DMS153 (cell line): ENCODE measurements around the gene PEA15.

ENCODE experiments used
- DNase-seq: peaks from one replicate; lab custom pipeline; 2025; lab: John Stamatoyannopoulos, UW

PEA15 gene

DNA sequence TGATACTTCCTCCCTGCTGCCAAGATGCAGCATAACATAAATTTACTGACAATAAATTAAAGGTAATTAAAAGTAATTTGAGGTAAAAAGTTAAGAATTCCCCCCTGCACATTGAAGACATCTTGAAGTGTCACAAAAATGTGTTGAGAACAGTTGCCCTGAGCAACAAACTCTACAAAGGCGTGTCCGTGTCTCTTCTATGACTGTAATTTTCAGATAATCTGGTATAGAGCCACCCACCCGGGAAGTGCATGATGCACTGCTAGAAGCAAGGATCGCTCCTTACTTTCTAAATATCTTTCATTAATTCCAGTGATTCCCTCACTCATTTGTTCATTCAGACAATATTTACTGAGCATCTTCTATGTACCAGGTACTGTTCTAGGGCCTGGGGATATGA is 25.8 kb upstream of the PEA15 start:
- DNase-seq = no peak

DNA sequence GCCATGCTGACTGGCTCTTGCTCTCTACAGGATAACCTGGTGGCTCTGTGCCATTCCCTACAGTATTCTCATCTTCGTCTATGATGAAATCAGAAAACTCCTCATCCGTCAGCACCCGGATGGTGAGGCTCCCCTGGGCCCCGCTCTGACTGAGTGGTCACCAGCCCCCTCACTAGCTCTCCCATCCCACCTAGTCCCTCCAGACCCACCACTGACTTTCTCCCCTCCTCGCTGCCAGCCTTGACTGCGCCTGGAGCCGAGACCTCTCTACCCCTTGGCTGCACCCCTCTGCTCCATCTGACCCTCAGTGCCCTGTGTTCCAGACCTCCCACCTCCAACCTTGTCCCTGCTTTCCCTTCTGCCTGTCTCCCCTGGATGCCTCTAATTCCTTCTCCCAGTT is 18.9 kb upstream of the PEA15 start:
- DNase-seq = no peak

DNA sequence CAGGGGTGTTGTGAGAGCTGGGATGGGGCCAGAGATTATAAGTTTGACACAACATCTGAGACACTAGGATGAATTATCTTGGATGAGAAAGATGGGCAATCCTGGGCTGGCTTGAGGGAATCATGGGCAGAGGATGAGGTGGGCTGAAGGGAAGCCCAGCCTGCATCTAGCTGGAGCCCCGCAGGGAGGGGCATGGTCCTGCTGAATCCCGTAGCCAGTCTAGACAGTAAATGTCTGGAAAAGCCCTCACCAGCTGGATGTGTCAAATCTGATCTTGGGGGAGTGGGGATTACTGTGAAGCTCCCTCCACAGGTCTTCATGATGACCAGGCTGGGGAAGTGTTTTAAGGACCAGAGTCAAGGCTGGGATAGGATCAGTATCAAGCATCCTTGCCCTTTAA is 18.5 kb upstream of the PEA15 start:
- no peak for DNase-seq

DNA sequence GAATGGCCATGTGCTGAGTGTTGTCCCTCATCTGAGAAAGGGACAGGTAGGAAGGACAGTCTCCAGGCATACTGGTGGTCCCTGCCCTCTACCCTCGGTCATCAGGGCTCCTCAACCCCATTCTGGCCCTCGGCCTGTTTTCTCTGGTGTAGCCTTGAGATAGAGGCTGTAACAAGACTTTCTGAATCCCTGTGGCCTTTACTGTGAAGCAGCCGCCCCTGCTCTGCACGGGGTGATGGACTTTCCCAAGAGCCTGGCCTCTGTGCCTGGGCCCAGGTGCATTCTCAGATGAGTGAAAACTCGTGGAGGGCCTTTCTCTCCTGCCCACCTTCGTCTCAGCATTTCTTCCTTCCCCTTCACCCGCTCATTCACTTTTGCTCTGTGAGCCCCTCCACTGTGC is 17.8 kb upstream of the PEA15 start:
- no peak for DNase-seq

DNA sequence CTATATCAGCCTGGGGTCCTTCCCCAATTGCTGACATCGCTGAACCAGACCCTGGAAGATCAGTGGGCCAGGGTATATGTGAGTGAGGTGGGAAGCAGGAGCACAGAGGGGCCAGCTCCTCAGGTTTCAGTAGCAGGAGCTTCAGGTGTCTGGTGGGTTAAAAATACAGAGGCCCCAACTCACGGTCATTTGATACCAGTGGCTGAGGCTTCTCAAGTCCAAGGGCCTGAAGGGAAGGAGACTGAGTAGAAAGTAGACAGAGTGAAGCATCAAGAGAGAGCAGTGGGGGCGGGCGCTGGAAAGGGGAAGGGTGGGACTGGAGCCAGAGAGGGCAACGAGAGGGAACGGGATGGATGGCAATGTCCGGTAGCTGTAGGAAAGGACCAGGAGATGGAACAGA is 16.8 kb upstream of the PEA15 start:
- DNase-seq = no peak

DNA sequence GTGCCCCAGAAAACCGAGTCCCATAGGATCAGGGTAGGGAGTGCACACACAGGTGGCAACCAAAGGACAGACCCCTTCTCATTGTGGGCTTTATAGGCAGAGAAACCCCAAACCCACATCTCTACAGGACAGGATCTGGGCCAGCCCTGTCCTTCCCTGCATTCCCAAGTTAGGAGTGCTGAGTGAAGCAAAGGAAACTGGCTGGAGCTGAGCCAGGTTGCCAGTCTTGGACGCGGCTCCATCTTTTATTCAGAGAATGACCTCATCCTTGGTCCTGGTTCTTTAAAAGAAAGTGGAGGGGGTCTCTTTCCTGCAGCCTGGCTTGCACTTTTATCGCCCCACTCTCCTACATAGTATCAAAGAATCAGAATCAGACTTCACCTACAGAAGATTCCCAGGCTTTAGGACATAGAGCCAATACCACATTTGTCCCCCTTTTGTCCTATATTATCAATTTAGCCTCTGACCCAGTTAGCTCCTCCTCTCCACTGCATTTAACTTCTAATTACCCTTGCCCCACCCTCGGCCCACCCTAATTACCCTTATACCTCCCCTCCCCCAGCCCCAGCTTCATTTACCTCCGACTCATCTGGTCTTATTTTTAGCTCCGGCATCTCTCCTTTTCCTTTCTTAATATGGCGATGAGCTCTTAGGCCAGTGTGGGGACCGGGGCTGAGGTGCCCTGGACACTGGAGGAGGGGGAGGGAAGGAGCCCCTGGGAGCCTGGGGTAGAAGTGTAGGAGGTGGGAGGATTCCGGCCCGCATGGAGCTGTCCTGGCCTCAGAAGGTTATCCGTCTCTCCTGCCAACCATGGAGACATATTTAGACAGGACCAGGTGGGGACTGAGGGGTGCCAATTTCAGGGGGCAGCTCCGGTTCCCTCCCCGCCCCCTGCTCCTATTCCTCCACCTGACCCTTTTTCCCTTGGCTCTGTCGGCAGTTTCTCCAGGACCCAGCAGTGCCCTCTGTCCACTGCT is 15.2 kb upstream of the PEA15 start, which contains the start of gene CASQ1:
TSS of gene CASQ1 (plus strand) at position 927 of the 977 bp plus-strand sequence. CDS start 177 bp downstream, outside the sequence.
- DNase-seq = no peak

DNA sequence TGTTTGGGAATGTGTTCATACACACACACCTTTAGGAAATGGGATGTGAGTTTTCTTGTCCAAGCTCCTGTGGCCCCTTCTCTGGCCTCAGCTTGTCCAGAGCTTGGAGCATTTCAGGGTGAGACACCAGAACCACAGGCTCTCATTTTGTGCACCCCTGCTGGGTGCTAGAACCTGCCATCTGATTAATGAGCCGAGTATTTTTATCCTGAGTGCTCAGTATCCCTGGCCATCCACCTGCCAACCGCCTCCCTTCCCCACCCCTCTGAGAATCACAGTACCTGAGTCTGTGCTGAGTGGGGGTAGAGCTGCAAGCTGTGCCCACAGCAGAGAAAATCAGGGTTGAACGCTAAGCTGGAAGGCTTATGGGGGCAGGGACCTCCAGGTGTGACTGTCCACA is 13.4 kb upstream of the PEA15 start:
- no peak for DNase-seq

DNA sequence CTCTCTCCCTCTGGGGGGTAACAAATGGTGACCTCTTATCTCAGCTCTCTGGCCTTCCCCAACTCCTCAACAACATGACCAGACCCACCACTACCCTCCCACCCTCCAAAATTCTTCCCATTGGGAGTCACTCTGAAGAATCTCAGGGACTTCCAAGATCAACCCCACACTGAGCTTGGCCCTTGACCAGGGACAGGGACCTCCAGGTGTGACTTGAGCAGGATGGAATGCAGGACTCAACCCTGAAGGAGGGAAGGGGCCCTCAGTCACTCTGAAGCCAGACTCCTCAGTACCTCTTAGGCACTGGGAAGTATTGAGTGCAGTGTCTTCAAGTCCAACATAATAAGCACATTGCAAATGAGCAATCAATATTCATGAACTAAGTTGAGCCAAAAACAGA is 12.9 kb upstream of the PEA15 start:
- DNase-seq = no peak

DNA sequence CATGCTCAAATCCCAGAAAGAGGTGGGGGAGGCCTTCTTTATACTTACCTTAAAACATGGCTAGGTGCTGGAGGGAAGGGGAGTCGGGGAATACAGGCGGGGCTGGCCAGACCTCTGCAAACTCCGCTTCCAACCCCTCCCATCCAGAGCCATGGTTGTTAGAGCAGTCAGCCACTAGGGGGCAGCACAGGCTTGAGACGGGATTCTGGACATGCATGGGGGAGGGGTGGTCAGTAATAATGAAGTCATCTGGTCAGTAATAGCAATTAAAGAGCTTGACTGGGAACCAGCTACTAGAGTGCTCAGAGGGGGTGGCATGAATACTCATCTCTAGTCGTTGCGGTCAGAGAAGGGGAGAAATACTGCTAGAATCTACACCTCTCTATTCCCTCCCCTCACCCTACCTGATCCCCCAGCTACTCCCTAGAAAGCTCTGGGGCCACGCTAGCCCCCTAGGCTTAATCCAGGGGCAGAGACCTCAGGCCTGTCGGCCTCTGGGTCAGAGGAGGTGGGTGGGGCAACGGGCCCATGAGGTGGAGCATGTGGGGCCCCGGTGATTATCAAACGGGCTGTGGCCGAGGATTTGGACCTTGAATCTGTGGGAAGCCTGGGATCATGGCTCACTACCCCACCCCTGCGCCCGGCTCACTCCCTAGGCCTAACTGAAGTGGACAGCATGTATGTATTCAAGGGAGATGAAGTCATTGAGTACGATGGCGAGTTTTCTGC is 11.9 kb upstream of the PEA15 start:
- peak; percentile 63 for DNase-seq

DNA sequence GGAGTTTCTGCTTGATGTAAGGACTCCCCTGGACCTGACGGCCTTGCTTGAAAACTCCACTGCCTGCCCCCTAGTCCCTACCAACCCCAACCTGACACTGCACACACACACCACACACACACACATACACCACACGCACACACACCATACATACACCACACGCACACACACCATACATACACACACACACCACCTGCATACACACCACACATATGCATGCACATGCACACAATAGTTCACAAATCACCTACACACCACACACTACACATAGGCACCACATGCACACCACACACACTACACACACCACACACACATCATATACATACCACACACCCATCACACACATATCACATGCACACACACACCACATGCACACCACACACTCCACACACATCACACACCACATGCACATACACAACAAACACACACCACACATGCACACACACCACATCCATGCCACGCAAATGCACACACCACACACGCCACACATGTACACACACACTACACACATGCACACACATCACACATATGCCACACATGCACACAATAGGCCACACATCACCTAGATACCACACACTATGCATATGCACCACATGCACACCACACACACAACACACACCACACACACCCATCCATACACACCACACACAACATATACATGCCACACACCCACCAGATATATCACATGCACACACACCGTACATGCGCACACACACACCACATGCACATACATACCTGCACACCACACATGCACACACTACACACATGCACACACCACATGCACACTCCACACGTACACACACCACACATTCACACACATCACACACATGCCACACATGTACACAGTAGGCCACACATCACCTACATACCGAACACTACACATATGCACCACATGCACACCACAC is 11.1 kb upstream of the PEA15 start:
- no peak for DNase-seq

DNA sequence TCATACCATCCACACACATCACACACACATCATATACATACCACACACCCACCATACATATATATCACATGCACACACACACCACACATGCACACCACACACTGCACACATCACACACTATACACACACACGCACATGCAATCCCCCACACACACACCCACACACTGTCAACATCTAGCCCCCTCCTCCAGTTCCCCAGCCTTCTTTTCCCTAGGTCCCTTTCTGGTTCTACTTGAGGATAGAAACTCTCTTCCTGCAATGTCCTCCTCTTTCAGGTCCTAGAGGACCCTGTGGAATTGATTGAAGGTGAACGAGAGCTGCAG is 10.5 kb upstream of the PEA15 start:
- no peak for DNase-seq

DNA sequence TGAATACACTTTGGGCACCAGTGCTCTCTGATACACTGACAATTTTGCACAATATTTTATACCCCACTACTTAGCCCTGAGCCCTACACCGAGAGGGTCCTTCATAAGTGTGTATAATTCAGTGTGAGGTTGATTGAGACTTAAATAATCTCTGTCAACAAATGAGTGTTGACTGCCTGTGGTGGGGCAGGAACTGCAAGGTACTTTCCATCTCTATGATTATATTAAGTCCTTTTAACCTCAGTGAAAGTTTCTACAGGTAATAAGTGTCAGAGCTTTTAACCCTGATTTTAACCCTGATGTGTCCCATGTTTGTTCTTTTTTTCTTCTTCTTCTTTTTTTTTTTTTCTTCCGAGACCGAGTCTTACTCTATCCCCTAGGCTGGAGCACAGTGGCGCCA is 9.0 kb upstream of the PEA15 start:
- DNase-seq = no peak

DNA sequence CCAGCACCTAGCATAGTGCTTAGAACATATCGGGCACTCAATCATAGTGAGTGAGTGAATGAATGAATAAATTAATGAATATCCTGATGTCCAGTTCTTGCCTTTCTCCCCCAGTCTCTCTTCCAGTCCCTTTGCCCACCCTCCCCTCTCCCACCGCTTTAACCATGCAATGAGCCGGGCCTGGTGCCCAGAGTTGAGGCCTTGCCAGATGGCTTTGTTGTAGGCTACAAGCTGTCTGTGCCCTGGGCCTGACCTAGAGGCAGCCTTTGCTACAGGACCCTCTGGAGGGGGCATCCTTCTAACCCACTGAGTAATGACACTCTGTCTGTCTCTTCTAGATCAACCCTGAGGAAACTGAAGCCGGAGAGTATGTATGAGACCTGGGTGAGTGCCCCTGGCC is 8.0 kb upstream of the PEA15 start:
- DNase-seq = no peak

DNA sequence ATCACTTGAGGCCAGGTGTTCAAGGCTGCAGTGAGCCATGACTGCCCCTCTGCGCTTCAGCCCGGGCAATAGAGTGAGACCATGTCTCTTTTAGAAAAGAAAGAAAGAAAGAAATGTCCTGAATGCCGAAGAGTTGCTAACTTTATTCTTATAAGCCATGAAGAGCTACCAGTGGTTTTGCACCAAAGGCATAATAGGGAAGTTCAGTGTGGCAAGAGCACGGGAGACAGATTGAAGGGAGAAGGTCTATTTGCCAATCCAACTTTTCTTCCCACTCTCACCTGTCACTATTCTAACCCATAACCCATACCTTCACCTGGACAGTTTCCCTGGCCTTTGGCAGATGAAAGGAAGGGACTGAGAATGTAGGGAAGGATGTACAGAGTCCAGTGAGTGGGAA is 4.4 kb upstream of the PEA15 start:
- no peak for DNase-seq

DNA sequence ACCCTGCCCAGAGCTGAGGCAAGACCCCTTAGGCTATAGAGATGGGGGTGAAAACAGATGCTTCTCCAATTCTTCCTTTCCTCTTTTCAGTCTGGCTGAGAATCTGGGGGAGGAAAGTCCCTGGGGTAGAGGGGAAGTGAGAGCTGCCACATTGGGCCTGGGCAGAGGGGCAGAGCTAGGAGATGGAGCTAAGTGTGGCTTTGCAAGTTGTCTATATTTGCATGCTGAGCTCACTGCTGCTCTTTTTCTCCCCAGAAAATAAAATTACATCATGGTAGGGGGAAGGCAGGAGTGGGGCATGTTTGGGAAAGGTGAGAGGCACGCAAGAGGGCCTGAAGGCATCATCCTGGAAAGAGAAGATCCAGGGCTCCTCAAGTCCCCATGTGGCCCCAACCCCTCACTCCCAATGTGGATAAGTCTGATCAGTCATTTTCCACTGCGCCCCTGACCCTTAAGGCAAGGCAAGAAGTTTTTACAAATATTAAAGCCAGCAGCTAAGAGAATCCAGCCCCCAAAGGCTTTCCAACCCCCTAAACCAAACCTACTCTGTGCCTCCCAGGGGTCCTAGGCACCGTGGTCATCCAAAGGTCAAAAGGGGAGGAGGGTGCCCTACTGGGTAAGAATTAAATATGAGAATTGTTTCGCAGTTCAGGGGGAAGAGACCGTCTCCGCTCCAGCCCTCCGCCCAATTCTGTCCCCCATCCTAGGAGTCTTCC is 500 bp upstream of the PEA15 start:
- DNase-seq = no peak

DNA sequence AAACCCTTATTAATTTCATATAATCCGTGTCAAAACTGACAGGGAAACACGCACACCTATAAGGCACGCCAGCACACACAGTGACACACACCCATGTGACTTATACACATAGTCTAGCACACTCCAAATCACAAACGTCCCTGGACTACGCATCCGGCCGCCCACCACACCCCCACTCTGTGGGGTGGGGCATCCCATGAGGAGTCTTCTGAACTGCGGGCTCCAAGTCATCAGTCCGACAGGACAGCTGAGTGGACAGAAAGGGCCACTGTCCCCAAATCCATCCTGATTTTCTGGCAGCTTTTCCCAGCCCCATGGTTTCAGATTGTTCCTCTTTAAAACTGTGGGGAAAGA is 829 bp downstream of the PEA15 start:
- DNase-seq = no peak

DNA sequence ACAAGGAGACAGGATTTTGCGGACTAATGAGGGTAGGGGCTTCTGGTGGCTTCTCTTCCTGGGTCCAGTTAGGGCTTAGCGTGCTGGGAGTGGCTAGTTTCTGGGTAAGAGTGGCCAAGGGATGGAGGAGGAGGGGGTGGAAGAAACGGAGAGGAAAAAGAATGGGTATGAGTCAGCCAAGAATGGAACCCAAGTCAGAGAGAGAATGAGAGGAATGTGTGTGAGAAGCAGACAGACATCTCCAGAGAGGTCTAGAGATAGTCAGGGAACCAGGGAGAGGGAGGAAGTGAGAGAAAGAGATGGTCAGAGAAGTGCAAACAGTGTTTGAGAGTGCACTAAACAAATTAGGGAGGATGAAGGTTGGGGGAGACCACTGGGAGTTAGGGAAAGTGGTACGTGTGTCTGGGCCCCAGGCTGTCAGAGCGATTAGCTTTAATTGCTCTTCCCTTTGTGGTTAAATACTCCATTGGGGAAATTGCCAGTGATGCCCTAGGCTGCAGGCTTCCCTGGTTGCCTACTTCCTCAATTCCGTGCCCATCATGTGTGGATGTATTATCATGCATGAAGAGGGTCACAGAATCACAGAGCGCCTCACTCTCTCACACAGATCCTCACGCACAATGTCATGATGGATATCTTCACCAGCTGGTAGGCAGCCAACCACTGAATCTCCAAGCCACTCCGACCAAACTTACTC is 1.4 kb downstream of the PEA15 start:
- no peak for DNase-seq

DNA sequence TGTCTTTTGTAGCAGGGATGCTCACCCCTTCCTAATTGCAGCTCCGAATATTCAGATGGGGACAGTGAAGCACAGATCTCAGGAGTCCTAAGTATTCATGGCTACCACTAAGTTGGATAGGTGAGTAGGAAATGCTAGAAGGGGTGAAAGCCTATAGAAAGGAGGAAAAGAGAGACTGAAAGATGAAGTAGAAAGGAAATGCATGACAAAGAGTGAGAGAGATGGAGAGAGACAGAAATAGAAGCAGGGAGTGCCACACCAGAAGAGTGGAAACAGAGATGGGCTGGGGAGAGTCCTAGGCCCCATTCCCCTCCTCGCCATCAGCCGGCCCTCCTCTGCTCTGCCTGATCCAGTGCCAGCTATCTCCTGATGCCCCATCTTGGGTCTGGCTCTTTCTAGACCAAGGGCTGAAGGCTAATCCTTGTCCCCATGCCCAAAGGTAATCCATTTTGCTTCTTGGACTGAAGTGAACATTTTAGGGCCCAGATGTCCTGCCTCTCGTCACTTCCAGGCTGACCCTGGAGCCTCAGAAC is 2.0 kb downstream of the PEA15 start:
- no peak for DNase-seq

DNA sequence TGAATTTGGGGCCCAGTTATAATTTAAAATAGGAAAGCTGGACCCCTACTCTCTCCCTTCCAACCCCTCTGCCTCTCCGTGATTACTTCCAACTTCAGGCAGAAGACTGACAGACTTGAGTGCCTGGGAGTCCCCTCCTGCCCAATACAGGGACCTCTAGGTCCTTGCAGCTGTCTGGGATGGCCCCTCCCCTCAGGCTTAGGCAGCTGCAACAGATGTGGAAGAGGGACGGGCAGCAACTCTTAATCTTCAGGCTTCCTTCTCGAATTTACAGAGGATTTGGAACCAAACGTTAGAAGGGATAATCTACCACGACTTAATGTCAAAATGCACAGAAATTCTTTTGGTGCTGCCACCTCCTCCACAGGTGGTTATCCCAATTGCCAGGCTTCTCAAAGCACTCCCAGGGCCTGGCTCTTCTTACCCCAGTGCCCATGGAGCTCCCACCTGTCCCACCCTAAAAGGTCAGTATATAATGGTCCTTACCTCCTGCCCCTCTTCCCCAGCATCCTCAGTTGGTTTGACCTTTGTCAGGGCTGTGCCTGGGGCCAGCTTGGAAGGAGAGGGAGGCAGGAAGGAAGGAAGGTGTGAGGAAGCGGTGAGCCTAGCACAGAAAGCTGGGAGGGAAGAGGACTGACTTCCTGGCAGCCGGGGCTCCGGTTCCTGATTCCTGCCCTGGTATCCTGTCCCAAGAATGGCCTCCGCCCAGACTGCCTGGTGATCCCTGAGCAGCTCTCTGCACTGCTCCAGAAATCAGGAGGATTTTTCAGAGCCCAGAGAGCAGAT is 2.8 kb downstream of the PEA15 start:
- no peak for DNase-seq
